Measurements from ENCODE around the gene TRPM3.
A peak's percentile ranks its signal among the peaks of the same experiment; 100 is the strongest.

TRPM3 gene

DNA sequence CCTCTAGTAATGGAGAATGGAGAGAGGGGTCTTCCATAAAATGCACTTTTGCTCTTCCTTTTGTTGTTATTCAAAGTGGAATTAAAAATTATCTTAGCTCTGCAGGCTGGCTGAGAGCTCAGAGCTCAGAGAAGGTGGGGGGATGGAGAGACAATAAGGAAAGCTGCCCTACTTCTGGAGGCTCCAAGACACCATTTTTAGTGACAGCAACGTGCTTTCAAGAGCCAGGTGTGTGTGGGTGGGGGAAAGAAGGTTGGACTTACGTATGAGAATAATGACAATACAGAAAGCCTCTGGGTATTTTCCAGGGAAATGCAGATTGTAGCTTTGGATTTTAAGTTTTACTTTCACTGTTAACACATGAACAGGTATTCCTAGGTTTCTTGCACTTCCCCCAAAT, 173.9 kb downstream of the TRPM3 start:
- ATAC-seq (ENCODE audit: low read depth) (no peak), DNase-seq (ENCODE audit: low spot score) (no peak)
- TF ChIP-seq, protein P1, sequence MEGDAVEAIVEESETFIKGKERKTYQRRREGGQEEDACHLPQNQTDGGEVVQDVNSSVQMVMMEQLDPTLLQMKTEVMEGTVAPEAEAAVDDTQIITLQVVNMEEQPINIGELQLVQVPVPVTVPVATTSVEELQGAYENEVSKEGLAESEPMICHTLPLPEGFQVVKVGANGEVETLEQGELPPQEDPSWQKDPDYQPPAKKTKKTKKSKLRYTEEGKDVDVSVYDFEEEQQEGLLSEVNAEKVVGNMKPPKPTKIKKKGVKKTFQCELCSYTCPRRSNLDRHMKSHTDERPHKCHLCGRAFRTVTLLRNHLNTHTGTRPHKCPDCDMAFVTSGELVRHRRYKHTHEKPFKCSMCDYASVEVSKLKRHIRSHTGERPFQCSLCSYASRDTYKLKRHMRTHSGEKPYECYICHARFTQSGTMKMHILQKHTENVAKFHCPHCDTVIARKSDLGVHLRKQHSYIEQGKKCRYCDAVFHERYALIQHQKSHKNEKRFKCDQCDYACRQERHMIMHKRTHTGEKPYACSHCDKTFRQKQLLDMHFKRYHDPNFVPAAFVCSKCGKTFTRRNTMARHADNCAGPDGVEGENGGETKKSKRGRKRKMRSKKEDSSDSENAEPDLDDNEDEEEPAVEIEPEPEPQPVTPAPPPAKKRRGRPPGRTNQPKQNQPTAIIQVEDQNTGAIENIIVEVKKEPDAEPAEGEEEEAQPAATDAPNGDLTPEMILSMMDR (IDR thresholded peaks at IDR 0.05; ENCODE audit: poor library complexity, severe bottlenecking) = no peak
- Histone ChIP-seq H3K4me1 (ENCODE audit: insufficient read depth, poor library complexity, severe bottlenecking) (peaks cover 11% of the 10 kb centered on the region), H3K27me3 (ENCODE audit: insufficient read depth, poor library complexity, severe bottlenecking) (no peaks in the 10 kb centered on the region), H3K9me3 (ENCODE audit: severe bottlenecking) (no peaks in the 10 kb centered on the region), H3K36me3 (ENCODE audit: low read depth) (no peaks in the 10 kb centered on the region), H3K27ac (ENCODE audit: poor library complexity, severe bottlenecking) (no peak overlapping the region), H3K4me3 (ENCODE audit: severe bottlenecking) (no peak overlapping the region)

DNA sequence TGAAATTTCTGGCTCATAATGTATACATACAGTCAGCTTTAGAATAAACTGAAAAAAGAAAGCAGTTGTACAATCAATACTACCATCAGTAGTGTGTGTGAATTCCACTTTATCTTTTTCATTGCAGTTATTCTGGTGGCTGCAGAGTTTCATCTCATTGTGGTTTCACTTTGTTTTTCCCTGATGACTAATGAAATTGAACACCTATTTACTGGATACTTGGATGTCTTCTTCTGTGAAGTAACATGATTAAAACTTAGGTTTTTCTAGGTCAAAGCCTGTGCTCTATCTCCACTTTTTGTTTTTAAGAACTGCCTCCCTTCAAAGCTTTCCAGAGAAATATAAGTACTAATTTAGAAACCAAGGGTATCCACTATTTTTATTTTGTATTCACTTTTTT, 174.3 kb downstream of the TRPM3 start:
- no peaks in the 10 kb centered on the region for H3K36me3 ChIP-seq (ENCODE audit: low read depth)
- ATAC-seq (ENCODE audit: low read depth) = peak; percentile 46; the same call in 1 of the 3 replicates
- DNase-seq (ENCODE audit: low spot score) = no peak
- no peaks in the 10 kb centered on the region for H3K27me3 ChIP-seq (ENCODE audit: insufficient read depth, poor library complexity, severe bottlenecking)
- no peak overlapping the region for H3K27ac ChIP-seq (ENCODE audit: poor library complexity, severe bottlenecking)
- H3K9me3 ChIP-seq (ENCODE audit: severe bottlenecking) = no peaks in the 10 kb centered on the region
- peaks cover 11% of the 10 kb centered on the region for H3K4me1 ChIP-seq (ENCODE audit: insufficient read depth, poor library complexity, severe bottlenecking)
- no peak overlapping the region for H3K4me3 ChIP-seq (ENCODE audit: severe bottlenecking)
- TF ChIP-seq, protein P1 (IDR thresholded peaks at IDR 0.05; ENCODE audit: poor library complexity, severe bottlenecking) = no peak

DNA sequence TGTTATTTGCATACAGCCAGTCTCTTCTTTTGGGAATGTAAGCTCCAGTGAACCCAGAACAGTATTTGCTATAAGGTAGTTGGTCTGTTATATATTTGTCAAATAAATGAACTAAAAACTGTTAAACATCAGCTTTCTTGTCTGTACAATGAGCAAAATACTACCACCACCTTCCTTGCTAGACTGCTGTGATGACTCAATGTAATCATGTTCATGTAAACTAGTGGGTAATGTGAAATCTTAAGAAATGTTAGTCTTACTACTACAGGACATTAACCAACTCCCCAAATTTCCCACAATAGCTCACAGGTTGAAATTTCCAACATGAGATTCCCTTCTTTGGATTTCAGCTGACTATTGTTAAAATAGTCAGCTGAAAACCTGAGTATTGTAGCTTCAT, 176.1 kb downstream of the TRPM3 start:
- DNase-seq (ENCODE audit: low spot score) (no peak), ATAC-seq (ENCODE audit: low read depth) (peak; percentile 51; the same call in 1 of the 3 replicates)
- Histone ChIP-seq H3K27me3 (ENCODE audit: insufficient read depth, poor library complexity, severe bottlenecking) (no peaks in the 10 kb centered on the region), H3K4me3 (ENCODE audit: severe bottlenecking) (no peak overlapping the region), H3K27ac (ENCODE audit: poor library complexity, severe bottlenecking) (no peak overlapping the region), H3K9me3 (ENCODE audit: severe bottlenecking) (no peaks in the 10 kb centered on the region), H3K36me3 (ENCODE audit: low read depth) (no peaks in the 10 kb centered on the region), H3K4me1 (ENCODE audit: insufficient read depth, poor library complexity, severe bottlenecking) (peaks cover 11% of the 10 kb centered on the region)
- TF ChIP-seq, protein P1 (IDR thresholded peaks at IDR 0.05; ENCODE audit: poor library complexity, severe bottlenecking) = no peak

DNA sequence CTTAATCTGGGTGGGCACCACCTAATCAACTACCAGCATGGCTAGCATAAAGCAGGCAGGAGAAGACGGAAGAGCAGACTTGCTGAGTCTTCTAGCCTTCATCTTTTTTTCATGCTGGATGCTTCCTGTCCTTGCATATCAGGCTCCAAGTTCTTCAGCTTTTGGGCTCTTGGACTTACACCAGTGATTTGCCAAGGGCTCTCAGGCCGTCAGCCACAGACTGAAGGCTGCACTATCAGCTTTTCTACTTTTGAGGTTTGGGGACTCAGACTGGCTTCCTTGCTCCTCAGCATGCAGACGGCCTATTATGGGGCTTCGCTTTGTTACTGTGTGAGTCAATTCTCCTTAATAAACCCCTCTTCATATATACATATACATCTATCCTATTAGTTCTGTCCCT, 180.2 kb downstream of the TRPM3 start:
- Histone ChIP-seq H3K36me3 (ENCODE audit: low read depth) (no peaks in the 10 kb centered on the region), H3K9me3 (ENCODE audit: severe bottlenecking) (no peaks in the 10 kb centered on the region), H3K27me3 (ENCODE audit: insufficient read depth, poor library complexity, severe bottlenecking) (no peaks in the 10 kb centered on the region), H3K27ac (ENCODE audit: poor library complexity, severe bottlenecking) (no peak overlapping the region), H3K4me3 (ENCODE audit: severe bottlenecking) (no peak overlapping the region), H3K4me1 (ENCODE audit: insufficient read depth, poor library complexity, severe bottlenecking) (no peaks in the 10 kb centered on the region)
- TF ChIP-seq, protein P1 (IDR thresholded peaks at IDR 0.05; ENCODE audit: poor library complexity, severe bottlenecking) = no peak
- DNase-seq (ENCODE audit: low spot score) (no peak), ATAC-seq (ENCODE audit: low read depth) (no peak)

DNA sequence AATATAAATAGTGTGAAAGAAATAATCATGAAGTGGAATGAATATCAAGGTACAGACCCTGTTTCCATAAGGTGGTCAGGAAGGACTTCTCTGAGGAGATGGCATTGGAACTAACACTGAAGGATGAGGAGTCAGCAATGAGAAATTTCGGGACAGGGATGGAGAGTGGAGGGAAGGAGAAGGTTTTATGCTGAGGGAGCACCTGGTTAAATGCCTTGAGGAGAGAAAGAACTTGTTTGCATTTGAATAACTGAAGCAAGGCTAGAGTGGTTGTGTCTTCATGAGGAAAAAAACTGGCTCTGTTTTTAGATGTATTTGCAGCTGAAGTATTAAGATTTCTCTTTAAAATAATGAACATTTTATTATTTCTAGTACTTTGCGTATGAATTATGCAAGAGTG, 180.8 kb downstream of the TRPM3 start:
- Histone ChIP-seq H3K4me1 (ENCODE audit: insufficient read depth, poor library complexity, severe bottlenecking) (no peaks in the 10 kb centered on the region), H3K36me3 (ENCODE audit: low read depth) (no peaks in the 10 kb centered on the region), H3K27ac (ENCODE audit: poor library complexity, severe bottlenecking) (no peak overlapping the region), H3K9me3 (ENCODE audit: severe bottlenecking) (no peaks in the 10 kb centered on the region), H3K4me3 (ENCODE audit: severe bottlenecking) (no peak overlapping the region), H3K27me3 (ENCODE audit: insufficient read depth, poor library complexity, severe bottlenecking) (no peaks in the 10 kb centered on the region)
- ATAC-seq (ENCODE audit: low read depth) = no peak
- TF ChIP-seq, protein P1 (IDR thresholded peaks at IDR 0.05; ENCODE audit: poor library complexity, severe bottlenecking) = no peak
- DNase-seq (ENCODE audit: low spot score) = no peak

All from RWPE2 (cell line).